MM.1S (cell line): Measurements from ENCODE around the gene TRIM3.

Experiments used
- EZH2phosphoT487 ChIP-seq: fragments of 300-600 bp; sonication (generic); IDR thresholded peaks from 2 replicates; pipeline ENCODE4 v1.6.1; 2018; ENCODE audit warnings: antibody characterized with exemption, low read length
- TF ChIP-seq, protein P1 (sequence below): fragments of 300-600 bp; sonication (generic); IDR thresholded peaks from 2 replicates; pipeline ENCODE4 v1.5.1; 2016; ENCODE audit warnings: antibody characterized with exemption, low read length, mixed read lengths

DNA sequence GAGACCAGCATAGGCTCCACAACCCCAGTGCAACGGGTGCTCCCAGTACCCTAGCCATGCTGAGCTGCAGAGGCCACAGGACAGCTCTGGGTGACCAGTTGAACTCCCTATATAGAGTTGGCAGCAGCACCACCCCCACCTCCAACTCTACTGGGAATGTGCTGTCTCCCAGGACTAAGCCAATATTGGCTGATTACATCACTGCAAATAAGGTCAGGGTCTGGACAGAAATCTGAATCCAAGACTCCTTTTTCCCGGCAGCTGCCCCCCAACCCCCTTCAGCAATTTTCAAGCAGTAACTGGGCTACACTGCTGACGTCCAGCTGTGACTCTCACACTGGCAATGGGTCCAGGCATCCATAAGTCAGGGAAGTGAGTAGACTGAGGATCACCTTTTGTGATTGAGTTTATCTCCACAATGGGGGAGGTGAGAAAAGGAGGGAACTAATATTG lies 32.8 kb downstream of the TRIM3 start, which contains the start of gene HPX:
- TF ChIP-seq, protein P1, sequence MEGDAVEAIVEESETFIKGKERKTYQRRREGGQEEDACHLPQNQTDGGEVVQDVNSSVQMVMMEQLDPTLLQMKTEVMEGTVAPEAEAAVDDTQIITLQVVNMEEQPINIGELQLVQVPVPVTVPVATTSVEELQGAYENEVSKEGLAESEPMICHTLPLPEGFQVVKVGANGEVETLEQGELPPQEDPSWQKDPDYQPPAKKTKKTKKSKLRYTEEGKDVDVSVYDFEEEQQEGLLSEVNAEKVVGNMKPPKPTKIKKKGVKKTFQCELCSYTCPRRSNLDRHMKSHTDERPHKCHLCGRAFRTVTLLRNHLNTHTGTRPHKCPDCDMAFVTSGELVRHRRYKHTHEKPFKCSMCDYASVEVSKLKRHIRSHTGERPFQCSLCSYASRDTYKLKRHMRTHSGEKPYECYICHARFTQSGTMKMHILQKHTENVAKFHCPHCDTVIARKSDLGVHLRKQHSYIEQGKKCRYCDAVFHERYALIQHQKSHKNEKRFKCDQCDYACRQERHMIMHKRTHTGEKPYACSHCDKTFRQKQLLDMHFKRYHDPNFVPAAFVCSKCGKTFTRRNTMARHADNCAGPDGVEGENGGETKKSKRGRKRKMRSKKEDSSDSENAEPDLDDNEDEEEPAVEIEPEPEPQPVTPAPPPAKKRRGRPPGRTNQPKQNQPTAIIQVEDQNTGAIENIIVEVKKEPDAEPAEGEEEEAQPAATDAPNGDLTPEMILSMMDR: no peak
- TF ChIP-seq EZH2phosphoT487: no peak
